A204.1 (cell line): ENCODE measurements around the gene IFI44L.

Experiments
- FAIRE-seq: peaks from 2 replicates; lab custom pipeline; 2012; peaks lifted over from hg19 to GRCh38; lab: Jason Lieb, UNC

IFI44L gene

GRCh38 chr1:78619803-78620579, at the start of gene IFI44L:
TSS of gene IFI44L (plus strand) at chr1:78620448. CDS start at chr1:78627916, 7,468 bp downstream.
- FAIRE-seq, result no peak

DNA sequence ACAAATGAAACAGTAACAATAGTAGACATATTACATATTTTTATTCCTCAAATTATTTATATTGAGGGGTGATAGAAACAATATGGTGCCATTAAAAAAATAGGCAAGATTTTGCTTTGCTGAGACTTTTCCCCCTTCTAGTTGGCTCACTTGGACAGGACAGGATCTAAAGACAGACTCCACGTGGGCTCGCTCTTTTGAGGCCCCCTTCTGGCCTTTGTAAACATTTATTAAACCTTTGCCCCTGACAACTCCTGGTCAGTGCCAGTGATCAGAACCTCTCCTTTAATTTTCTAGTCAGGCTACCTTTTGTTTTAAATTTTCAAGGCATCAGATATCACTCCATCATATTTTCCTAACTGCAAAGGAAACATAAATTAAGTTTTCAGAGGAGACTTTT, 49.7 kb upstream of the IFI44L start:
- FAIRE-seq, result no peak

DNA sequence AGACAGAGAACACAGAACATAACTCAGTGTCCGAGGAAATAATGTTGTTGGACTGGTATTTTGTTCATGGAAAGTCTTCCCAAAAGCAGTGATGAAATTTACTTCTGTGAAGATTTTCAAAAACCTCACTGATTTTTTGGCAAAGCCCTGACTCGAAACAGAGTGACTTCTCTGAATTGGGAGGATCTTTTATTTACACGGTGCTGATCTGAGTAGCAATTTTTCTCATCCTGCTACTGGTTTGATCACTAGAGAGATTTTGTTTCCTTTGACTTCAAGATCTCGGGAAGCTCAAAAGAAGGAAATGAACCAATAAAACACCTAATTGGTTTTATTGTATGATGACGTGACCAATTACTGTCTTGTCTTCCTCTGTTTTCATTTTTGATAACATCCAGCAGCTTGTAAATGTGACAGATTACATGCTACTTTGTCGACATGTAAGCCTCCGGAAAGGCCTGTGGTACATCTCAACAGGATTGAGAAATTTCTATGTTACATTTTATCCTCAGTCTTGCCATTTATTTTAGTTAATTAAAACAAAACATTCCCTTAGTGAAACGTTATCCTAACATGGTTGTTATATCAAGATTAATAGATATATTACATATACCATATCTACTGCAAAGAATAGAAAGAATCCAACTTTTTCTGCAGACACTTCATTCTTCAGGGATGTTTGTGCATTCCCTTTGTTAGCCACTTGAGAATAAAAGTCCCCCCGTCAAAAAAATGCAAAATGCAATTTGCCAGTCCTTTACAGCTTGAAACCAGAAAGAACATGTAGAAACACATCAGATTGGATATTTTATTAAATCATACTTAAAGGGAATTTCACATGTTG, 42.8 kb upstream of the IFI44L start:
- no peak for FAIRE-seq

GRCh38 chr1:78586572-78586971, 33.7 kb upstream of the IFI44L start:
- FAIRE-seq, result no peak

DNA sequence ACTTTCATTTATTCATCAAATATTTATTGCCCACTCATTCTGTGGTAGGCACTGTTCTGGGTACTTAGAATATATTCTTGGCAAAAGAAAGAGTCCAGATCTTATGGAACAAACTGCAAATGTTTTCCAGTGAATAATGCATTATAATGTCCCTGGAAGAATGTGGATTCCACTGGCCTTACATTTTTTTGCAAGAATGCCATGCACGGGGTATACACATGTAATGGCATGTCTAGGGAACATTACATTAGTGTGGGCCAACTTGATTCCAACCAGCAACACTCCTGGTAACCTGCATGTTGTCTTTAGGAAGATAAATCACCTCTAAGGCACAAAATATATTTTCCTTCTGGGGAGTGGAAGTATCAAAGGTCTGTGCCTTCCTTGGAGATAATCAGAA, 33.0 kb upstream of the IFI44L start:
- no peak for FAIRE-seq

- no peak for FAIRE-seq
Observed at GRCh38 chr1:78591971-78592370, 28.3 kb upstream of the IFI44L start.

GRCh38 chr1:78599294-78599693, 21.0 kb upstream of the IFI44L start:
- FAIRE-seq, result no peak

DNA sequence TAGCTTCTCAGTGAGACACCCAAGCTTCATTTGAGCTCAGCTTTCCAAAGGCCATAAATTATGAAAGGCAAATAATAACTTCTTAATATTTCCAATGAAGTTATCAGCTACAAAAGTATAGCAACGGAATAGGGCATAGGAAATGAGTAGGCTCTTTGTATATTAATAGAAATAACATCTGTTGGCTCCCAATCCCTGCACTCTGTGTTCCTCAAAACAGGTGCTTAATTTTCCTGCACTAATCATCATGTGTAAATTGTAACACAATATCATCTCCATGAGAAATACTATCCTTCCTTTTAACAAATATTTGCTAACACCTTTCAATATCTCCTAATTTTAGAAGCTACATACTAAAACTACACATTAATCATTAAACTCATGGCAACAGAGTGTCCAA, 19.2 kb upstream of the IFI44L start:
- no peak for FAIRE-seq

GRCh38 chr1:78603206-78603605, 17.0 kb upstream of the IFI44L start:
- FAIRE-seq, result no peak

- no peak for FAIRE-seq
Observed at GRCh38 chr1:78604643-78605042, 15.6 kb upstream of the IFI44L start.

DNA sequence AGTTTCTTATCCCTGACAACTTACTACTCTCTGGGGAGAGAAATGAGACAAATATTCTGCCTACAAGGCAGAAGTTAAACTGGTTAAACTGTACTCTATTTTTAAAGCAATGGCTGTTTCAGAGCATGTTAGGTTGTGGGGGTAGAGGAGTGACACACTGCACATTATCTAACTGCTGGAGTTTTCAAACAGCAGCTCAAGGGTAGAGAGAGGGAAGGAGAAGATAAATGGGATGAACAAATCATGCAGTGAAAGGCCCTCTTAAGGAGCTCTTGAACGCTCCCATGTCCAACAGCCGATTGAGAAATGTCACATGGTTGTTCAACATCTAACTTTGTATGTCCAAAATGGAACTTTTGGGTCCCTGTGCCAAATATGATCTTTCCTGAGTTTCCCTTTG, 14.0 kb upstream of the IFI44L start:
- no peak for FAIRE-seq

GRCh38 chr1:78607334-78607927, 12.8 kb upstream of the IFI44L start:
- FAIRE-seq, result peak; percentile 93

DNA sequence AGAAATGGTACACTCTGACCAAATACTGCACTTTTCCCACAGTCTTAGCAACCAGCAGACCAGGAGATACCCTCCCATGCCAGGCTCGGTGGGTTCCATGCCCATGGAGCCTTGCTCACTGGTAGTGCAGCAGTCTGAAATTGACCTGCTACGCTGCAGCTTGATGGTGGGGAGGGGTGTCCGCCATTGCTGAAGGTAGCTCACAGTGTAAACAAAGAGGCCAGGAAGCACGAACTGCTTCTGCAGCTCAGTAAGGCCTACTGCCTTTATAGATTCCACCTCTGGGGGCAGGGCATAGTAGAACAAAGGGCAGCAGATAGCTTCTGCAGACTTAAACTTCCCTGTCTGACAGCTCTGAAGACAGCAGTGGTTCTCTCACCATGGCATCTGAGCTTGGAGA, 12.3 kb upstream of the IFI44L start:
- FAIRE-seq, result no peak

- FAIRE-seq, result peak; percentile 72
Observed at GRCh38 chr1:78617615-78618026, 2.6 kb upstream of the IFI44L start.

DNA sequence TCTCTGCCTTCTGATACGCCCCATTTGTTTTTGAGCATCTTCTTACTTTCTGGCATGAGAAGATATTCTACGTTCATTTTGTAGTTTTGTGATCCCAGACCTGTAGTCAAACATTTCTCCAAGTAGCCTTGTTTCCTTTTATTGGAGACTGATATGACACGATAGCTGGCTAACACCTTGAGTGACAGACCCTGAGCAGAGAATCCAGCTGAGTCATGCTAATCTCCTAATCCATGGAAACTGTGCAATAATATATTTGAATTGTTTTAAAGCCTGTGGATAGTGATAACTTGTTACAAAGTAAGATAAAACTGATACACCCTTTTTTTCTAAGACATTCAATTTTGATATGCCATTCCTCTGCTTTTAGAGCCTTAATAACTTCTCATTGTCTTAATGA, 1.2 kb upstream of the IFI44L start:
- FAIRE-seq, result no peak

- FAIRE-seq, result no peak
Observed at GRCh38 chr1:78619446-78619802, 824 bp upstream of the IFI44L start.

GRCh38 chr1:78620666-78621065, 418 bp downstream of the IFI44L start:
- FAIRE-seq, result no peak

DNA sequence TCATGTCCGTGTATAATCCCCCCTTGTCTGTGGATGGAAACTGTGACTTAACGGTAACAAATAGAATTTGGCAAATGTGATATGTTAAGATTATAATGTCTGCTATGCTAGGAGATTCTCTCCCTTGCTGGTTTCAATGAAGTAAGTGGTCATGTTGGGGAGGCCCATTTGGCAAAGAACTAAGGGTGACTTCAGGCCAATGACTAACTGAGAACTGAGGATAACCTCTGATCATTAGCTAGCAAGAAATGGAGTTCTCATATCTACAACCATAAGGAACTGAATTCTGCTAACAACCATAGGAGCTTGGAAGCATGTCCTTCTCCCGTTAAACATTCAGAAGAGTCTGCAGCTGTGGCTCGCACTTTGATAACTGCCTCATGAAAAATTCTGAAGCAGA, 2.3 kb downstream of the IFI44L start:
- no peak for FAIRE-seq

DNA sequence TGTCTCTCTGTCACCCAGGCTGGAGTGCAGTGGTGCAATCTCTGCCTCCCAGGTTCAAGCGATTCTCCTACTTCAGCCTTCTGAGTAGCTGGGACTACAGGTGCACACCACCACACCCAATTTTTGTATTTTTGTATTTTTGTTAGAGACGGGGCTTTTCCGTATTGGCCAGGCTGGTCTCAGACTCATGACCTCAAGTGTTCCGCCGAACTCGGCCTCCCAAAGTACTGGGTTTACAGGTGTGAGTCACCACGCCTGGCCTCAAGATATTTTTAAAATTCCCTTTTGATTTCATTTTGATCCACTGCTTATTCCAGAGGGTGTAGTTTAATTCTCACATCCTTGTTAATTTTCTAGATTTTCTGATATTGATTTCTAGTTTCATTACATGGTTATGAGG, 3.8 kb downstream of the IFI44L start:
- no peak for FAIRE-seq

GRCh38 chr1:78627321-78627720, 7.1 kb downstream of the IFI44L start:
- no peak for FAIRE-seq

DNA sequence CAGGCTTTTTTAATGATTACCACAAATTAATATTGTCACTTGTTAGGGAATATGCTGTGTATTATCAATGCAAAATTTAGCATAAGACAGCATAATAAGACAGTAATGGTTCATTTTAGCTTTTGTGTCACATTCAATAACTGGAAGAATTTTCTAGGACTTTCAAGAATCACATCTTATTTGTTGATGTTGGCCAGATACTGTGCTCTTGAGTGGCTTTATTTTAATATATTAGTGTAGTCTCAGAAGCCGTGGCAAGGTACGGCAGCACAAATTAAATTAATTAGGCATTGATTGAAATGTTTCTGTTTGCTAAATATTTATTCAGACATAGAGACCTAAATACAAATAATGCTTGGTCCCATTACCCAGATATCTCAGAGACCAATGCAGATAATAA, 10.4 kb downstream of the IFI44L start:
- no peak for FAIRE-seq

GRCh38 chr1:78633209-78633608, 13.0 kb downstream of the IFI44L start:
- no peak for FAIRE-seq

DNA sequence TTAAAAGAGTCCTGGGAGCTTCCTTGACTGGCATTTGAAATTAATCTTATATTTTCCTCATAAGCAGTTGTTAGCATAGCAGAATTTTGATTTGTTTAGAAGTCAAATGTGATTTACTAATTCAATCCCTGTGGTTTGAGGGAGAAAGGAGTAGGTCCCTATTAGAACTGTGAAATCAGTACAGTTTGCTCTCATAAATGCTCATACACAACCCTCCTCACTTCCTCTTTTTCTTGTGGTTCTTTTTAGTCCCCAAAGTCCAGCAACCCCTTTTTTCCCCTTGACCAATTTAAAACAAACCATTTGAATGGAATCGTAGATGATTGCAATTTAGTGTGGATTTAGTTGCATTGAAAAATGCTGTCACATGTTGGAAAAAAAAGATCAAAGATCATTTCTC, 20.2 kb downstream of the IFI44L start:
- no peak for FAIRE-seq
